ENCODE data around the gene GABRG3. TPM values are rescaled to one million over a fixed set of nuclear protein-coding genes. Genes with fewer than 3 reads are reported as not detected.

Gene GABRG3
- total and polyA plus RNA-seq, 2 of the 4 experiments (the other 2 are of a cell fraction): not detected

GRCh38 chr15:26935322-26935721 lies 35.7 kb upstream of the GABRG3 start:
- no peaks in the 10 kb centered on the region for H3K27me3 ChIP-seq (ENCODE audit: control insufficient read depth, insufficient read depth, low read length)
- H2AFZ ChIP-seq (replicated peaks; ENCODE audit: low read length, poor library complexity): no peak overlapping the region
- H3K9me3 ChIP-seq (ENCODE audit: control insufficient read depth, insufficient read depth, low read length): peaks cover 32% of the 10 kb centered on the region
- H3K4me3 ChIP-seq (ENCODE audit: insufficient read depth, low read depth, low read length): no peak overlapping the region
- no peaks in the 10 kb centered on the region for H3K9me1 ChIP-seq (ENCODE audit: insufficient read depth, low read length)
- no peak overlapping the region for H3K23ac ChIP-seq (ENCODE audit: low read depth, low read length)
- DNase-seq (no peak), ATAC-seq (ENCODE audit: low read depth) (no peak)
- dilution Hi-C loops (cut with HindIII; ENCODE audit: low sequenced_read_pairs, unreplicated experiment) (no loop called here), in situ Hi-C loops (cut with MboI; ENCODE audit: low sequenced_read_pairs) (no loop called here), intact Hi-C loops (cut with micrococcal nuclease) (no loop called here)
- H3K56ac ChIP-seq (ENCODE audit: extremely low read depth, insufficient read depth, low read length): no peak overlapping the region
- no peak for TF ChIP-seq NFE2L2 (IDR thresholded peaks at IDR 0.05; ENCODE audit: low read depth, low read length)
- TF ChIP-seq SMC3 (IDR thresholded peaks at IDR 0.05; ENCODE audit: low read depth, low read length): no peak
- no peak for TF ChIP-seq CEBPB (IDR thresholded peaks at IDR 0.05; ENCODE audit: low read depth, low read length)
- no peak for TF ChIP-seq MAZ (IDR thresholded peaks at IDR 0.05; ENCODE audit: borderline replicate concordance, low read depth, low read length)
- TF ChIP-seq CTCF (conservative IDR thresholded peaks at IDR 0.05; ENCODE audit: low read depth, low read length): no peak
- TF ChIP-seq USF2 (IDR thresholded peaks at IDR 0.05; ENCODE audit: low read depth, low read length): no peak
- no peak for TF ChIP-seq MXI1 (IDR thresholded peaks at IDR 0.05; ENCODE audit: borderline replicate concordance, low read depth, low read length)
- no peak for TF ChIP-seq BHLHE40 (IDR thresholded peaks at IDR 0.05; ENCODE audit: low read depth, low read length)
- TF ChIP-seq FOS (IDR thresholded peaks at IDR 0.05; ENCODE audit: low read depth, low read length): no peak
- TF ChIP-seq RCOR1 (IDR thresholded peaks at IDR 0.05; ENCODE audit: insufficient replicate concordance, low read length): no peak
- H3K79me1 ChIP-seq (ENCODE audit: low read depth in 1 of 2, low read length in 2 of 2): no peaks in the 10 kb centered on the region
- no peak overlapping the region for H3K9ac ChIP-seq (ENCODE audit: low read depth, low read length)
- no peak overlapping the region for H2AK9ac ChIP-seq (replicated peaks; ENCODE audit: low read depth, low read length, poor library complexity)
- no peaks in the 10 kb centered on the region for H4K20me1 ChIP-seq (ENCODE audit: insufficient read depth, low read length)
- H3K27ac ChIP-seq (ENCODE audit: insufficient read depth, low read length): no peak overlapping the region
- H2BK15ac ChIP-seq (ENCODE audit: low read depth, low read length): no peak overlapping the region
- H3K4me2 ChIP-seq (ENCODE audit: low read depth, low read length): no peak overlapping the region
- no CpG with 5 or more reads among the region's 12 CpGs for WGBS, 2 experiments (ENCODE audit: extremely low coverage in 2 of 2, insufficient read length in 1 of 2)
- no peak overlapping the region for H4K5ac ChIP-seq (ENCODE audit: low read depth, low read length)
- no TSS peak for BruUV-seq (replicated peaks)
- H3K14ac ChIP-seq (replicated peaks; ENCODE audit: low read depth, low read length): no peak overlapping the region
- ChIA-PET POLR2A (ENCODE audit: unreplicated experiment) (no interaction called here), CTCF (no interaction called here)
- H2AK5ac ChIP-seq (ENCODE audit: low read depth, low read length): no peak overlapping the region
- no peak overlapping the region for H3K18ac ChIP-seq (ENCODE audit: low read depth, low read length)
- H3K4ac ChIP-seq (ENCODE audit: low read depth, low read length): no peak overlapping the region
- H3K36me3 ChIP-seq (ENCODE audit: control insufficient read depth, insufficient read depth, low read length): no peaks in the 10 kb centered on the region
- H4K8ac ChIP-seq (ENCODE audit: low read depth in 2 of 2, low read length in 2 of 2): no peak overlapping the region
- no peak overlapping the region for H2BK20ac ChIP-seq (ENCODE audit: low read depth, low read length)
- no peak overlapping the region for H2BK5ac ChIP-seq (ENCODE audit: low read depth, low read length, poor library complexity, severe bottlenecking)
- H2BK120ac ChIP-seq (ENCODE audit: low read depth, low read length): no peak overlapping the region
- no peaks in the 10 kb centered on the region for H3K4me1 ChIP-seq (ENCODE audit: control insufficient read depth, insufficient read depth, low read length)
- H4K91ac ChIP-seq (ENCODE audit: insufficient read depth, low read depth, low read length): no peak overlapping the region

All from IMR-90 (cell line).